KBM-7 (cell line): ENCODE data around the gene PRR35.

Experiments used
- DNase-seq: peaks from one replicate; pipeline ENCODE4 v3.0.0-alpha.2; 2015
- in situ Hi-C: fragments of 300-500 bp; cut with MboI; formaldehyde crosslinking; loops from 2 replicates; pipeline ENCODE4 v1.14.3; 2020; ENCODE audit warnings: low sequenced_read_pairs, low pct_unique_long_range_greater_than_20kb, mixed read lengths

Gene PRR35

GRCh38 chr16:560204-560700 lies at the start of gene PRR35:
PRR35 (plus strand) TSS chr16:560394; CDS start chr16:563295, 2,901 bp downstream.
- no peak for DNase-seq
- in situ Hi-C loops, result no loop called here

GRCh38 chr16:512802-513201 lies 47.4 kb upstream of the PRR35 start:
- no peak for DNase-seq
- in situ Hi-C loops, result no loop called here

- in situ Hi-C loops, result no loop called here
- DNase-seq, result no peak
Measured at GRCh38 chr16:513950-514349, 46.2 kb upstream of the PRR35 start.

GRCh38 chr16:515175-515938 lies 44.8 kb upstream of the PRR35 start:
- in situ Hi-C loops, result no loop called here
- no peak for DNase-seq

GRCh38 chr16:515939-516226 lies 44.3 kb upstream of the PRR35 start:
- in situ Hi-C loops, result no loop called here
- no peak for DNase-seq

- no peak for DNase-seq
- in situ Hi-C loops, result no loop called here
Measured at GRCh38 chr16:516301-516700, 43.9 kb upstream of the PRR35 start.

GRCh38 chr16:518858-519257 lies 41.3 kb upstream of the PRR35 start:
- no peak for DNase-seq
- in situ Hi-C loops, result no loop called here

GRCh38 chr16:519425-519824 lies 40.8 kb upstream of the PRR35 start:
- in situ Hi-C loops, result no loop called here
- no peak for DNase-seq

GRCh38 chr16:519841-520687 lies 40.1 kb upstream of the PRR35 start:
- in situ Hi-C loops, result no loop called here
- DNase-seq, result no peak

GRCh38 chr16:520847-521246 lies 39.3 kb upstream of the PRR35 start:
- DNase-seq, result no peak
- in situ Hi-C loops, result no loop called here

GRCh38 chr16:521381-522210 lies 38.6 kb upstream of the PRR35 start:
- no peak for DNase-seq
- in situ Hi-C loops, result no loop called here

- no peak for DNase-seq
- in situ Hi-C loops, result no loop called here
Measured at GRCh38 chr16:522320-523096, 37.7 kb upstream of the PRR35 start.

- DNase-seq, result no peak
- in situ Hi-C loops, result no loop called here
Measured at GRCh38 chr16:523097-523741, 37.0 kb upstream of the PRR35 start.

GRCh38 chr16:524274-525040 lies 35.7 kb upstream of the PRR35 start:
- no peak for DNase-seq
- in situ Hi-C loops, result no loop called here

GRCh38 chr16:525123-525519 lies 35.1 kb upstream of the PRR35 start:
- in situ Hi-C loops, result no loop called here
- DNase-seq, result no peak

- DNase-seq, result no peak
- in situ Hi-C loops, result no loop called here
Measured at GRCh38 chr16:525520-526180, 34.5 kb upstream of the PRR35 start.
